ENCODE measurements around the gene HADH. TPM values are rescaled to one million over a fixed set of nuclear protein-coding genes. Genes with fewer than 3 reads are reported as not detected.
"Not testable (repeated sequence)": the region's sequence is repeated elsewhere in the genome, so short reads cannot be mapped to it uniquely, and the experiment has no call there.

The HADH gene
- total RNA-seq, 2 experiments from 2014 or later: 49.6 to 51.2 TPM

- Mint-ChIP-seq H3K27me3 (no peaks in the 10 kb centered on the region), H3K9me3 (peaks cover 8% of the 10 kb centered on the region), H3K27ac (peak overlapping the region; percentile 85), H3K36me3 (peaks cover 44% of the 10 kb centered on the region), H3K4me3 (peak overlapping the region; percentile 66), H3K4me1 (peaks cover 78% of the 10 kb centered on the region)
- DNase-seq: peak; percentile 28
Measured at GRCh38 chr4:108034565-108034964, 44.9 kb downstream of the HADH start.

GRCh38 chr4:108035691-108036090, 46.0 kb downstream of the HADH start:
- H3K4me1 Mint-ChIP-seq: peaks cover 67% of the 10 kb centered on the region
- no peaks in the 10 kb centered on the region for H3K27me3 Mint-ChIP-seq
- H3K36me3 Mint-ChIP-seq: peaks cover 43% of the 10 kb centered on the region
- H3K9me3 Mint-ChIP-seq: peaks cover 8% of the 10 kb centered on the region
- peak; percentile 44 for DNase-seq
- peak overlapping the region; percentile 99 for H3K27ac Mint-ChIP-seq
- H3K4me3 Mint-ChIP-seq: peak overlapping the region; percentile 80

- H3K4me3 Mint-ChIP-seq: peak overlapping the region; percentile 80
- peaks cover 6% of the 10 kb centered on the region for H3K9me3 Mint-ChIP-seq
- H3K27ac Mint-ChIP-seq: peak overlapping the region; percentile 99
Measured at GRCh38 chr4:108036213-108036612, 46.5 kb downstream of the HADH start.

GRCh38 chr4:108037884-108038283, 48.2 kb downstream of the HADH start:
- H3K27ac Mint-ChIP-seq: peak overlapping the region; percentile 99
- DNase-seq: no peak
- H3K36me3 Mint-ChIP-seq: peaks cover 28% of the 10 kb centered on the region
- H3K27me3 Mint-ChIP-seq: no peaks in the 10 kb centered on the region
- no peaks in the 10 kb centered on the region for H3K9me3 Mint-ChIP-seq
- H3K4me1 Mint-ChIP-seq: peaks cover 54% of the 10 kb centered on the region
- no peak overlapping the region for H3K4me3 Mint-ChIP-seq

More at GRCh38 chr4:108036213-108036612, 46.5 kb downstream of the HADH start:
- Mint-ChIP-seq H3K4me1 (peaks cover 63% of the 10 kb centered on the region), H3K27me3 (no peaks in the 10 kb centered on the region), H3K36me3 (peaks cover 39% of the 10 kb centered on the region)
- DNase-seq: peak; percentile 77

- H3K27me3 Mint-ChIP-seq: no peaks in the 10 kb centered on the region
- DNase-seq: no peak
- H3K4me3 Mint-ChIP-seq: no peak overlapping the region
- no peaks in the 10 kb centered on the region for H3K9me3 Mint-ChIP-seq
- peak overlapping the region; percentile 76 for H3K27ac Mint-ChIP-seq
- peaks cover 50% of the 10 kb centered on the region for H3K4me1 Mint-ChIP-seq
- peaks cover 31% of the 10 kb centered on the region for H3K36me3 Mint-ChIP-seq
Measured at GRCh38 chr4:108042927-108043326, 53.2 kb downstream of the HADH start.

- no peak overlapping the region for H3K4me3 Mint-ChIP-seq
- peak overlapping the region; percentile 76 for H3K27ac Mint-ChIP-seq
- H3K27me3 Mint-ChIP-seq: no peaks in the 10 kb centered on the region
- H3K9me3 Mint-ChIP-seq: no peaks in the 10 kb centered on the region
- DNase-seq: no peak
- peaks cover 53% of the 10 kb centered on the region for H3K4me1 Mint-ChIP-seq
- H3K36me3 Mint-ChIP-seq: peaks cover 36% of the 10 kb centered on the region
Measured at GRCh38 chr4:108043526-108043925, 53.8 kb downstream of the HADH start.

GRCh38 chr4:108044951-108045686, 55.4 kb downstream of the HADH start:
- Mint-ChIP-seq H3K4me1 (peaks cover 64% of the 10 kb centered on the region), H3K27ac (peak overlapping the region; percentile 91), H3K4me3 (no peak overlapping the region), H3K36me3 (peaks cover 45% of the 10 kb centered on the region), H3K27me3 (no peaks in the 10 kb centered on the region), H3K9me3 (no peaks in the 10 kb centered on the region)
- DNase-seq: no peak

- no peak for DNase-seq
- H3K9me3 Mint-ChIP-seq: no peaks in the 10 kb centered on the region
- H3K27ac Mint-ChIP-seq: peak overlapping the region; percentile 91
- H3K36me3 Mint-ChIP-seq: peaks cover 44% of the 10 kb centered on the region
- H3K4me1 Mint-ChIP-seq: peaks cover 69% of the 10 kb centered on the region
- H3K4me3 Mint-ChIP-seq: no peak overlapping the region
- no peaks in the 10 kb centered on the region for H3K27me3 Mint-ChIP-seq
Measured at GRCh38 chr4:108045687-108046024, 56.0 kb downstream of the HADH start.

GRCh38 chr4:108047199-108047598, 57.5 kb downstream of the HADH start:
- Mint-ChIP-seq H3K36me3 (peaks cover 57% of the 10 kb centered on the region), H3K4me1 (peaks cover 84% of the 10 kb centered on the region), H3K27ac (peak overlapping the region; percentile 64), H3K27me3 (no peaks in the 10 kb centered on the region), H3K9me3 (no peaks in the 10 kb centered on the region), H3K4me3 (no peak overlapping the region)
- DNase-seq: no peak

- Mint-ChIP-seq H3K36me3 (peaks cover 67% of the 10 kb centered on the region), H3K27ac (peak overlapping the region; percentile 98), H3K9me3 (no peaks in the 10 kb centered on the region), H3K4me1 (peaks cover 90% of the 10 kb centered on the region), H3K4me3 (no peak overlapping the region), H3K27me3 (no peaks in the 10 kb centered on the region)
- DNase-seq: no peak
Measured at GRCh38 chr4:108048157-108048556, 58.5 kb downstream of the HADH start.

GRCh38 chr4:108048997-108049396, 59.3 kb downstream of the HADH start:
- Mint-ChIP-seq H3K36me3 (peaks cover 75% of the 10 kb centered on the region), H3K4me3 (peak overlapping the region; percentile 79), H3K27me3 (no peaks in the 10 kb centered on the region), H3K27ac (peak overlapping the region; percentile 98), H3K4me1 (peaks cover 90% of the 10 kb centered on the region), H3K9me3 (no peaks in the 10 kb centered on the region)
- DNase-seq: no peak

GRCh38 chr4:108049406-108049805, 59.7 kb downstream of the HADH start:
- Mint-ChIP-seq H3K36me3 (peaks cover 79% of the 10 kb centered on the region), H3K27ac (peak overlapping the region; percentile 98), H3K4me3 (peak overlapping the region; percentile 79), H3K27me3 (no peaks in the 10 kb centered on the region), H3K4me1 (peaks cover 90% of the 10 kb centered on the region), H3K9me3 (no peaks in the 10 kb centered on the region)
- peak; percentile 49 for DNase-seq

- peaks cover 74% of the 10 kb centered on the region for H3K36me3 Mint-ChIP-seq
- H3K27me3 Mint-ChIP-seq, H3K9me3 Mint-ChIP-seq, DNase-seq: not testable (repeated sequence)
- H3K4me3 Mint-ChIP-seq: peak overlapping the region; percentile 79
- H3K4me1 Mint-ChIP-seq: peaks cover 92% of the 10 kb centered on the region
- peak overlapping the region; percentile 98 for H3K27ac Mint-ChIP-seq
Measured at GRCh38 chr4:108050166-108051111, 60.8 kb downstream of the HADH start.

- peak; percentile 57 for DNase-seq
- peaks cover 92% of the 10 kb centered on the region for H3K4me1 Mint-ChIP-seq
- H3K4me3 Mint-ChIP-seq: no peak overlapping the region
- peak overlapping the region; percentile 98 for H3K27ac Mint-ChIP-seq
- no peaks in the 10 kb centered on the region for H3K27me3 Mint-ChIP-seq
- peaks cover 74% of the 10 kb centered on the region for H3K36me3 Mint-ChIP-seq
- no peaks in the 10 kb centered on the region for H3K9me3 Mint-ChIP-seq
Measured at GRCh38 chr4:108051343-108051742, 61.7 kb downstream of the HADH start.

- no peaks in the 10 kb centered on the region for H3K9me3 Mint-ChIP-seq
Measured at GRCh38 chr4:108052558-108053120, 63.0 kb downstream of the HADH start.

More at GRCh38 chr4:108052558-108053120, 63.0 kb downstream of the HADH start:
- no peaks in the 10 kb centered on the region for H3K27me3 Mint-ChIP-seq
- H3K4me1 Mint-ChIP-seq: peaks cover 95% of the 10 kb centered on the region
- peak overlapping the region; percentile 98 for H3K27ac Mint-ChIP-seq
- DNase-seq: no peak
- H3K4me3 Mint-ChIP-seq: peak overlapping the region; percentile 49
- H3K36me3 Mint-ChIP-seq: peaks cover 73% of the 10 kb centered on the region

Measured in activated naive CD8-positive, alpha-beta T cell treated with anti-CD3 and anti-CD28 coated beads for 36 hours (primary cell).